GM18498 (cell line): ENCODE data around the gene CD300C.
"Not testable (repeated sequence)": the region's sequence is repeated elsewhere in the genome, so short reads cannot be mapped to it uniquely, and the experiment has no call there.

Source experiments
- ATAC-seq: cut with Tn5 transposase; IDR thresholded peaks from one replicate; pipeline ENCODE4 v1.9.1; 2021; ENCODE audit warnings: mild to moderate bottlenecking, moderate library complexity; ENCODE audit not compliant: unreplicated experiment

Gene CD300C

GRCh38 chr17:74545843-74546230 is at the start of gene CD300C:
TSS of gene CD300C (minus strand) at chr17:74546115. CDS start at chr17:74545782, 333 bp downstream.
- ATAC-seq, result no peak

GRCh38 chr17:74595037-74595750 is 49.3 kb upstream of the CD300C start:
- no peak for ATAC-seq

DNA sequence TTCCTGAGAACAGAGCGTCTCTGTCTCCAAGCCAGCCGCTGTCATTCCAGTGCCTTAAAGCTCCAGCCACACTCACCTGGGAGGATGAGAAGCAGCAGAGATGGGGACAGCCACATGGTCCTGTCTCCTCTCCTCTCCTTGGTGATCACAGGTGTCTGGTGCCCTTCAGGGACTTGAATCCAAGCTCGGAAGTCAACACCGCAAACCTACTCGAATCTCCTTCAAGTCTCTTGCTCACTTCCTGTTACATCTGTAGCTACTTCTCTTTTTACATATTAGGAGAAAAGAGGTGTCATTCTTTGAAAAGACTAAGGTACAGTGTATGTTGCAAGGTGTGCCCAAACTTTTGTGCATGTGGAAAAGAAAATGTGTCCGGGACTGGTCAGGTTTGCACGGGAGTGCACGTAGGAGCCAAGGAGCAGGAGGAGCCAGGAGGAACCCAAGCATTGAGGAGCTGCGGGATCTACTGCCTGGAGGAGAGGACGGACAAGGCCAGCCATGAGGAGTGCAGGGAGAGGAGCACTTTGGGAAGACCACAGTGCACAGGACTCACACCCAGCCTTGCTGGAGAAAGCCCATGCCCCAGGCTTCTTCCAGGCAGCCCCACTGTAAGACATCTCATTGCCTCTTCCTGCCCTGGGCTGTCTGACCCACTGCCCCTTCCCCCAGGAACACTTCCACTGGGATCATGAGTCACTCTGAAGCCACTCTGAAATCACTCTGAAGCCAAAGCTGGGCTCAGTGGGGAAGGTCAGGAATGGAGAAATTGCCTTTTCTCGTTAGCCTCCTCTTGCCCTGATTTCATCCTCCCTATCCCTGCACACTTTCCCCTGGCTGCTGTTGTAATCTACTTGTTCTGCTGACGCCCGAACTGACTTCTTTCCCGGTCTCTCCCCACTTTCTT is 46.4 kb upstream of the CD300C start, which contains the start of gene CD300LD:
CD300LD (minus strand) TSS at position 197 of the 904 bp plus-strand sequence; CDS start at position 116, 81 bp downstream.
- ATAC-seq, result no peak

GRCh38 chr17:74591503-74591902 is 45.6 kb upstream of the CD300C start:
- ATAC-seq, result no peak

GRCh38 chr17:74585711-74586110 is 39.8 kb upstream of the CD300C start:
- ATAC-seq, result no peak

DNA sequence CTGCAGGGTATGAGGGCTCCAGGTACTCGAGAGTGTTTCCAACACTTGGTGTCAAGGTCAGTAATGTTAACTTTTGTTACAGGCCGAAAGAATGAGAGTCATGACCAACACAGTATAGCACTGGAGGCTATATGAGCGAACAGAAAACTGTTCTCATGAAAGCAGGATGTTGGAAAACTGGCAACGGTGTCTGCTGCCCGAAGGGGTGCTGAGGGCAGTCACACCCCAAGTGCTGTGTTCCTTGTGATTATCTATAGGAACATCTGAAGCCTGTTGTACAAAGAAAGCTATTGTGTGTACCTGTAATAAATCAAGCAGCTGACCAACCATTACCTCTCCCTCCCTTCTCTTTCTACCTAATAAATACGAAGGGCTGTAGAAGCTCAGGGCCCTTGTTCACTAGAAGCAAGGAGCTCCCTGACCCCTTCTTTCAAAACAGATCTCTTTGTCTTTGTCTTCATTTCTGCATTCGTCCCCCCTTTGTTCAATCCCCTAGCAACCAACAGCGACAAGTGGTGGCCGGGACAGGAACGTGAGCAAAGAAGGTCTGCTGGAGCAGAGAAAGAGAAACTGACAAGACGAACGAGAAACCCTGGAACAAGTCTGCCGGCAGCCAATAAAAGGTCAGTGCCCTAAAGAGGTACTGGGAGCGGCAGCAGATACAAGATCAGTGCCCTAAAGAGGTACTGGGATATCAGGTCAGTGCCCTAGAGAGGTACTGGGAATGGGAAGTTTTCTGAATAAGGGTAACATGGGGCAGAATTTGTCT is 38.6 kb upstream of the CD300C start:
- no peak for ATAC-seq

- ATAC-seq, result no peak
Observed at GRCh38 chr17:74582633-74583032, 36.7 kb upstream of the CD300C start.

DNA sequence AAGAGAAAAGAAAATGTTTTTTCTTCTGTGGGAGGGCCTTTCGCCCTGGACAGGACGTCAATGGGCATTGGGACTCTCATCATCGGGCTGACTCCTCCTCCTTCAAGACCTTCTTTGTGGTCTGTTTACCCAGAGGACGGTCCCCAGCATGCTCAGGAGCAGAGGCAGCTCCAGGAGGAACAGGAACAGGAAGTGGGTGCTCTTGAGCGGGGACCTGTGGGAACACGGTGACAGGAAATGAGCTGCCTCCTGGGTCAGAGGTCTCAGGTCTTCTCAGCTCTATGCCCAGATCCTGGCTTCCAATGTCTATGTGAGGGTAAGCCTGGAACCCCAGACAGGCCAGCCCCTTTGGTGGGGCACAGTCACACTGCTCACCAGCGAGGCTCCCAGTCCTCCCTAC is 34.0 kb upstream of the CD300C start:
- ATAC-seq, result no peak

GRCh38 chr17:74578979-74579378 is 33.1 kb upstream of the CD300C start:
- no peak for ATAC-seq

- ATAC-seq, result no peak
Observed at GRCh38 chr17:74574489-74575142, 28.7 kb upstream of the CD300C start.

GRCh38 chr17:74573635-74574034 is 27.7 kb upstream of the CD300C start:
- ATAC-seq, result not testable (repeated sequence)

DNA sequence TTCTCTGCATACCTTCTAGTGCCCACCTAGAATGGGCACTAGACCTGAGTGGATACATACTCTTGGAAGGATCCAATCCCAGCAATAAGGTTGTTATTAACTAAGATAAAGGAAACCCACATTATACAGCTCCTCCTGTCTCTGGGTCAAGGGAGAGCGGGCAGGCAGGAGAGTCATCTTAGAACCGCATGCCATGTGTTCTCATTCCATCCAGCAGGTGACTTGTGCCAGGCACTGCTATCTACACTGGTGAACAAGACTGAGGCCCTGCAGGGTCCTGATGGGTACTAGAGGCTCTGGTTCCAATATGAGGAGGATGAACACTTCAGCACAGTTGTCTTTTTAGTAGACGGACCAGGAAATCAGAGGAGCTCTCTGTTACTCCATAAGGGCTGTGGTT is 27.3 kb upstream of the CD300C start:
- ATAC-seq, result no peak

- no peak for ATAC-seq
Observed at GRCh38 chr17:74571621-74572270, 25.8 kb upstream of the CD300C start.

DNA sequence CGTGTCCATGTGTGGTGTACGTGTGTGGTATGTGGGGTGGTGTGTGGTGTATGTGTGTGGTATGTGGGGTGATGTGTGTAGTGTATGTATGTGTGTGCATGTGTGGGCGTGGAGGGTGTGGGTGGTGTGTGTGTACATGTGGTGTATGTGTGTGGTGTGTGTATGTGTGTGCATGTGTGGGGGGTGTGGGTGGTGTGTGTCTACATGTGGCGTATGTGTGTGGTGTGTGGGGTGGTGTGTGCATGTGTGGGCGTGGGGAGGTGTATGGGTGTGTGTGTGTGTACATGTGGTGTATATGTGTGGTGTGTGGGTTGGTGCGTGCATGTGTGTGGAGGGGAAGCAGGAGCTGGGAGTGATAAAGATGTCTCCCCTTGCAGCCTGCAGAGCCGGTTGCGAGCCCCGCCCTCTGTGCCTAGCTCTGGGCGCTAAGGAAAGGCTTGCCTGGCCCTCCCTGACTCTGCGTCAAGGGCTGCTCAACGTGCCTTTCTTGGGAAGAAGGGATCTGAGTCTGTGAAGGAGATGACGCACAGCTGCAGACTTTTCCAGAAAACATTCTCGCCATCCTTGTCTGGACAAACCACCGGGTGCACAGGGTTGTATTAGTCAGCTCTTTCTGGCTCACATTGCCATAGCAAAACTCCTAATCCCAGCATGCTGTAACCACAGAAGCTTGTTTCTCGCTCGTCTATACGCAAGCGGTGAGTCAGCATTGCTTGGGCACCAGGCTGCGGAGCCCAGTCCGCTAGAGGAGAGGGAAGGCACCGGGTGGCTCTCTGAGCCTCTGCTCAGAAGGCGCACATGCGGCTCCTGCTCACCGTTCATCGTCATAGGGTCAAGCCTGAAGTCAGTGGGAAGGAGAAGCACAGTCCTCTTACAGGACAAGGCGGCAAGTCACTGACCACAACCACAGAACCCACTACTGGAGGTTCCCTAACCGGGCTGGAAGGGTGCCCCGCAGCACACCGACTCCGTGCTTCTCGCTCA is 23.4 kb upstream of the CD300C start:
- no peak for ATAC-seq

DNA sequence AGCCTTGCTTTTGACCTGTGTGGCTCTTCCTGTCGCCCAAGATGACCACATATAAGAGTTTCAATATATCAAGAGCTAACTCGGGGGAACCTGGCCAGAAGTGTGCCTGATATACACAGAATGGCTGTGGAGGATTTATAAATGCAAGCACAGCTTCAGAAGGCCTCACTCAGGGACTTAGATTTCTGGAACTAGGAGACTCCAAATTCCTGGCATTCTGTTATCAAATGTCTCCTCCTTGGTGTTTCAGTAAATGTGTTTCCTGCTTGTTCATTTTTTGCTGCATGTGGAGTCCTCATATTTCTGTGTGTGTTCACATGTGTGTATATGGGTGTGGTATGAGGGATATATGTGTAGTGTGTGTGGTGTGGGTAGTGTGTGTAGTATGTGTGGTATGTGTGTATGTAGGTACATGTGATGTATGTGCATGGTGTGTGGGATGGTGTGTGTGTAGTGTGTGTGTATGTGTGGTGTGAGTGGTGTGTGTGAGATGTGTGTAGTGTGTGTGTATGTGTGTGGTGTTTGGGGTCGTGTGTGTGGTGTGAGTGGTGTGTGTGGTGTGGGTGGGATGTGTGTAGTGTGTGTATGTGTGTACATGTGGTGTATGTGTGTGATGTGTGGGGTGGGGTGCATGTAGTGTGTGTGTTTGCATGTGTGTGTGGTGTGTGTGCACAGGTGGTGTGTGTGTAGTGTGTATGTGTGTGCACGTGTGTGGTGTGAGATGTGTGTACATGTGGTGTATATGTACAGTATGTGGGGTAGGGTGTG is 22.4 kb upstream of the CD300C start:
- no peak for ATAC-seq

GRCh38 chr17:74567397-74567796 is 21.5 kb upstream of the CD300C start, which contains the start of gene CD300H:
TSS of gene CD300H (minus strand) at chr17:74567509.
- ATAC-seq, result no peak

- ATAC-seq, result no peak
Observed at GRCh38 chr17:74566132-74566753, 20.3 kb upstream of the CD300C start.

GRCh38 chr17:74565126-74565525 is 19.2 kb upstream of the CD300C start:
- ATAC-seq, result no peak
